IMR-90 (cell line): ENCODE data around the gene MYO5A. TPM values are rescaled to one million over a fixed set of nuclear protein-coding genes. Genes with fewer than 3 reads are reported as not detected.

ENCODE experiments used
- ATAC-seq: fragments of 200-7000 bp; cut with Tn5 transposase; 2 replicates; pipeline ENCODE4 v1.9.1; 2020; ENCODE audit warnings: low read depth, mild to moderate bottlenecking, moderate library complexity
- BruUV-seq: library from RNA; stranded (reverse); fragments of 400-500 nt; replicated peaks from 2 replicates; lab custom pipeline; 2021; lab: Mats Ljungman, UMichigan
- CTCF ChIA-PET: fragments of 300-600 bp; formaldehyde crosslinking; extraction: SDS; loops from one replicate; lab custom pipeline; 2021; ENCODE audit warnings: antibody characterized with exemption; lab: Yijun Ruan, JAX
- POLR2A ChIA-PET: fragments of 300-600 bp; sonication (Branson Sonifier 250); formaldehyde crosslinking; loops from one replicate; lab custom pipeline; 2022; ENCODE audit warnings: antibody characterized with exemption; ENCODE audit not compliant: unreplicated experiment; lab: Charles Lee
- DNase-seq: peaks from one replicate; pipeline ENCODE4 v3.0.0; 2013
- H2AFZ ChIP-seq: replicated peaks from 2 replicates; pipeline ENCODE3; 2013; ENCODE audit warnings: low read length, mild to moderate bottlenecking; ENCODE audit not compliant: poor library complexity
- H2AK5ac ChIP-seq: 2 replicates; pipeline ENCODE4 v1.6.1; 2013; ENCODE audit warnings: low read depth, low read length, inconsistent platforms
- H2AK9ac ChIP-seq: replicated peaks from 2 replicates; pipeline ENCODE3; 2013; ENCODE audit warnings: mild to moderate bottlenecking, low read depth, low read length, moderate library complexity; ENCODE audit not compliant: poor library complexity
- H2BK120ac ChIP-seq: 2 replicates; pipeline ENCODE4 v1.6.1; 2013; ENCODE audit warnings: low read depth, low read length, inconsistent platforms
- H2BK15ac ChIP-seq: 3 replicates; pipeline ENCODE4 v1.6.1; 2013; ENCODE audit warnings: low read depth, low read length, inconsistent platforms
- H2BK20ac ChIP-seq: 2 replicates; pipeline ENCODE4 v1.6.1; 2013; ENCODE audit warnings: low read depth, mild to moderate bottlenecking, inconsistent platforms, low read length, moderate library complexity
- H2BK5ac ChIP-seq: 2 replicates; pipeline ENCODE4 v1.6.1; 2013; ENCODE audit warnings: mild to moderate bottlenecking, low read depth, low read length, inconsistent platforms; ENCODE audit not compliant: poor library complexity, severe bottlenecking
- H3K14ac ChIP-seq: replicated peaks from 2 replicates; pipeline ENCODE4 v1.6.1; 2013; ENCODE audit warnings: low read depth, low read length, inconsistent platforms
- H3K18ac ChIP-seq: 2 replicates; pipeline ENCODE4 v1.6.1; 2013; ENCODE audit warnings: low read depth, low read length, control low read depth
- H3K23ac ChIP-seq: 2 replicates; pipeline ENCODE4 v1.6.1; 2013; ENCODE audit warnings: low read depth, low read length, inconsistent platforms
- H3K27ac ChIP-seq: 2 replicates; pipeline ENCODE4 v1.5.1; 2013; ENCODE audit warnings: mild to moderate bottlenecking, control low read depth, low read length; ENCODE audit not compliant: insufficient read depth
- H3K27me3 ChIP-seq: 2 replicates; pipeline ENCODE4 v1.6.1; 2013; ENCODE audit warnings: low read length; ENCODE audit not compliant: control insufficient read depth, insufficient read depth
- H3K36me3 ChIP-seq: 2 replicates; pipeline ENCODE4 v1.6.1; 2013; ENCODE audit warnings: low read length, mixed read lengths; ENCODE audit not compliant: control insufficient read depth, insufficient read depth
- H3K4ac ChIP-seq: 2 replicates; pipeline ENCODE4 v1.6.1; 2013; ENCODE audit warnings: low read depth, low read length, inconsistent platforms
- H3K4me1 ChIP-seq: 2 replicates; pipeline ENCODE4 v1.6.1; 2013; ENCODE audit warnings: low read length, mixed read lengths; ENCODE audit not compliant: control insufficient read depth, insufficient read depth
- H3K4me2 ChIP-seq: 2 replicates; pipeline ENCODE4 v1.6.1; 2013; ENCODE audit warnings: low read depth, mild to moderate bottlenecking, control low read depth, low read length, moderate library complexity
- H3K4me3 ChIP-seq: 2 replicates; pipeline ENCODE4 v1.5.1; 2013; ENCODE audit warnings: low read depth, mild to moderate bottlenecking, control low read depth, low read length, moderate library complexity; ENCODE audit not compliant: insufficient read depth
- H3K56ac ChIP-seq: 2 replicates; pipeline ENCODE4 v1.6.1; 2013; ENCODE audit warnings: low read length, inconsistent platforms; ENCODE audit not compliant: insufficient read depth; ENCODE audit errors: extremely low read depth
- H3K79me1 ChIP-seq, 2 experiments: 2 replicates each; pipeline ENCODE4 v1.6.1; 2013; ENCODE audit warnings: low read length in 2 of 2, inconsistent platforms in 1 of 2, low read depth in 1 of 2
- H3K9ac ChIP-seq: 2 replicates; pipeline ENCODE4 v1.6.1; 2013; ENCODE audit warnings: low read depth, low read length, control low read depth
- H3K9me1 ChIP-seq: 2 replicates; pipeline ENCODE4 v1.6.1; 2013; ENCODE audit warnings: low read length, inconsistent platforms; ENCODE audit not compliant: insufficient read depth
- H3K9me3 ChIP-seq: 2 replicates; pipeline ENCODE4 v1.6.1; 2013; ENCODE audit warnings: low read length; ENCODE audit not compliant: control insufficient read depth, insufficient read depth
- H4K20me1 ChIP-seq: 2 replicates; pipeline ENCODE4 v1.6.1; 2013; ENCODE audit warnings: low read length, inconsistent platforms; ENCODE audit not compliant: insufficient read depth
- H4K5ac ChIP-seq: 2 replicates; pipeline ENCODE4 v1.6.1; 2013; ENCODE audit warnings: mild to moderate bottlenecking, low read depth, low read length, control low read depth
- H4K8ac ChIP-seq, 2 experiments: 2 replicates each; pipeline ENCODE4 v1.6.1; 2013; ENCODE audit warnings: low read depth in 2 of 2, low read length in 2 of 2, control low read depth in 1 of 2, inconsistent platforms in 1 of 2
- H4K91ac ChIP-seq: 2 replicates; pipeline ENCODE4 v1.6.1; 2013; ENCODE audit warnings: low read depth, low read length, inconsistent platforms; ENCODE audit not compliant: insufficient read depth
- BHLHE40 ChIP-seq: fragments of 150-350 bp; IDR thresholded peaks from 2 replicates; pipeline ENCODE4 v1.6.1; 2016; ENCODE audit warnings: mild to moderate bottlenecking, low read depth, low read length
- CEBPB ChIP-seq: IDR thresholded peaks from 2 replicates; pipeline ENCODE4 v1.6.1; 2012; ENCODE audit warnings: low read depth, low read length, improper control_type of control experiment
- CHD1 ChIP-seq: IDR thresholded peaks from 2 replicates; pipeline ENCODE4 v1.6.1; 2012; ENCODE audit warnings: low read depth, low read length, improper control_type of control experiment
- FOS ChIP-seq: fragments of 150-350 bp; IDR thresholded peaks from 2 replicates; pipeline ENCODE4 v1.6.1; 2016; ENCODE audit warnings: low read depth, low read length
- MAFK ChIP-seq: IDR thresholded peaks from 2 replicates; pipeline ENCODE4 v1.6.1; 2012; ENCODE audit warnings: low read depth, low read length, improper control_type of control experiment
- MAZ ChIP-seq: IDR thresholded peaks from 2 replicates; pipeline ENCODE4 v1.6.1; 2012; ENCODE audit warnings: low read depth, mild to moderate bottlenecking, low read length, improper control_type of control experiment, moderate library complexity, borderline replicate concordance
- MXI1 ChIP-seq: IDR thresholded peaks from 2 replicates; pipeline ENCODE4 v1.6.1; 2012; ENCODE audit warnings: low read depth, mild to moderate bottlenecking, low read length, moderate library complexity, borderline replicate concordance
- NFE2L2 ChIP-seq: fragments of 150-350 bp; IDR thresholded peaks from 2 replicates; pipeline ENCODE4 v1.6.1; 2016; ENCODE audit warnings: low read depth, mild to moderate bottlenecking, low read length
- POLR2A ChIP-seq: IDR thresholded peaks from 2 replicates; pipeline ENCODE4 v1.6.1; 2012; ENCODE audit warnings: mild to moderate bottlenecking, low read depth, low read length
- RAD21 ChIP-seq: IDR thresholded peaks from 2 replicates; pipeline ENCODE4 v1.6.1; 2012; ENCODE audit warnings: low read length, improper control_type of control experiment
- RCOR1 ChIP-seq: IDR thresholded peaks from 2 replicates; pipeline ENCODE4 v1.6.1; 2012; ENCODE audit warnings: mild to moderate bottlenecking, low read length, improper control_type of control experiment; ENCODE audit not compliant: insufficient replicate concordance
- RFX5 ChIP-seq: IDR thresholded peaks from 2 replicates; pipeline ENCODE4 v1.8.0; 2012; ENCODE audit warnings: low read depth, mild to moderate bottlenecking, low read length, moderate library complexity
- SMC3 ChIP-seq: fragments of 150-350 bp; IDR thresholded peaks from 2 replicates; pipeline ENCODE4 v1.6.1; 2016; ENCODE audit warnings: low read depth, mild to moderate bottlenecking, antibody characterized with exemption, low read length, moderate library complexity
- WGBS, 2 experiments: methylation state at CpG; one replicate each; pipeline versions ENCODE4 v1.1.5 to v1.1.7; 2013; ENCODE audit warnings: missing lambda C conversion rate in 2 of 2; ENCODE audit not compliant: insufficient read length in 1 of 2; ENCODE audit errors: extremely low coverage in 2 of 2; 5-methylcytosine and 5-hydroxymethylcytosine counted together
- dilution Hi-C: fragments of 300-500 bp; cut with HindIII; formaldehyde crosslinking; loops from one replicate; pipeline ENCODE4 v1.14.3; 2018; ENCODE audit warnings: low sequenced_read_pairs; ENCODE audit not compliant: unreplicated experiment
- in situ Hi-C: fragments of 300-500 bp; cut with MboI; formaldehyde crosslinking; loops from 3 replicates; pipeline ENCODE4 v1.14.3; 2019; ENCODE audit warnings: low sequenced_read_pairs, inconsistent platforms, mixed read lengths
- intact Hi-C: fragments of 100-400 bp; cut with micrococcal nuclease; formaldehyde crosslinking; loops from 2 replicates; pipeline ENCODE4 v1.10.0; 2022
- polyA plus RNA-seq, 3 experiments: library from polyadenylated mRNA; depleted of rRNA; stranded (reverse); fragments of >200 nt; gene quantifications; 2 replicates each; pipeline ENCODE4 v1.2.3, GENCODE V29; 2012; ENCODE audit warnings: low replicate concordance in 1 of 3
- total RNA-seq: library from RNA; depleted of rRNA; stranded (reverse); fragments of >200 nt; gene quantifications from 2 replicates; pipeline ENCODE4 v1.2.3, GENCODE V29; 2012
- TF ChIP-seq, protein P1 (sequence below): fragments of 150-350 bp; IDR thresholded peaks from 2 replicates; pipeline ENCODE4 v1.6.1; 2017; ENCODE audit warnings: mild to moderate bottlenecking, antibody characterized with exemption, low read length, low read depth
- TF ChIP-seq, protein P2 (sequence below): fragments of 150-350 bp; IDR thresholded peaks from 2 replicates; pipeline ENCODE4 v1.6.1; 2016; ENCODE audit warnings: low read depth, mild to moderate bottlenecking, low read length, moderate library complexity, borderline replicate concordance
- TF ChIP-seq, protein P3 (sequence below): conservative IDR thresholded peaks from 2 replicates; pipeline ENCODE4 v1.5.1; 2012; ENCODE audit warnings: mild to moderate bottlenecking, low read depth, low read length, improper control_type of control experiment

MYO5A gene
- total and polyA plus RNA-seq, 2 of the 4 experiments (the other 2 are of a cell fraction) = 19.4 to 69.2 TPM

DNA sequence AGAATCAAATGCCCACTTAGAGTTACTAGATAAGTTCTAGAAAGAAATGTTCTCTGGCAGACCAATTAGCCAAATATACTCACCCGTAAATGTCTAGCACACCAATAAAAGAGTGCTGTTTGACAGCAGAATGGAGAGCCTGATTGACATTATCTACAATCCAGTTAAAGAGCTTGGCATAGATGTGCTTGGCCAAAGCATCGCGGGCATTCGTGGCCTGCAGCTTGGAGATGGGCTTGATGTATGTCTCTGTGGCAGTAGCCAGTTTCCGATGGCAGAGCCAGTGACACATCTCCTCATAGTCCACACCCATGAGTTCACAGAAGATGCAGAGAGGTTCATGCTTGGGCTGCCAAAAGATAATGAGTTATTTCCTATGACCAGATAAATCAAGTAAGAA lies 131.6 kb downstream of the MYO5A start:
- Histone ChIP-seq H2AK5ac (no peak overlapping the region), H3K36me3 (0 out of 2 replicates have a peak, but pooled peaks cover 1% of the 10 kb centered on the region), H3K4ac (no peak overlapping the region), H4K8ac (no peak overlapping the region), H2AFZ (no peak overlapping the region), H3K27ac (no peak overlapping the region), H3K4me1 (no peaks in the 10 kb centered on the region; the same call in 1 of the 2 replicates), H3K4me2 (no peak overlapping the region), H2BK15ac (no peak overlapping the region), H3K9me1 (peaks cover 5% of the 10 kb centered on the region; the same call in 1 of the 2 replicates), H3K27me3 (no peaks in the 10 kb centered on the region), H3K9me3 (no peaks in the 10 kb centered on the region), H2BK20ac (no peak overlapping the region), H3K23ac (no peak overlapping the region), H3K4me3 (no peak overlapping the region), H3K9ac (no peak overlapping the region), H3K14ac (no peak overlapping the region), H2BK120ac (no peak overlapping the region), H3K56ac (no peak overlapping the region), H3K18ac (no peak overlapping the region), H4K20me1 (no peaks in the 10 kb centered on the region), H2AK9ac (no peak overlapping the region), H2BK5ac (no peak overlapping the region), H4K5ac (no peak overlapping the region), H4K91ac (no peak overlapping the region), H3K79me1 (0 out of 4 replicates have a peak, but pooled peaks cover 0 to 4% of the 10 kb centered on the region in 2 experiments)
- intact Hi-C loops = no loop called here
- TF ChIP-seq MXI1 = no peak
- TF ChIP-seq, protein P1, sequence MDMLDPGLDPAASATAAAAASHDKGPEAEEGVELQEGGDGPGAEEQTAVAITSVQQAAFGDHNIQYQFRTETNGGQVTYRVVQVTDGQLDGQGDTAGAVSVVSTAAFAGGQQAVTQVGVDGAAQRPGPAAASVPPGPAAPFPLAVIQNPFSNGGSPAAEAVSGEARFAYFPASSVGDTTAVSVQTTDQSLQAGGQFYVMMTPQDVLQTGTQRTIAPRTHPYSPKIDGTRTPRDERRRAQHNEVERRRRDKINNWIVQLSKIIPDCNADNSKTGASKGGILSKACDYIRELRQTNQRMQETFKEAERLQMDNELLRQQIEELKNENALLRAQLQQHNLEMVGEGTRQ = no peak
- no peak for TF ChIP-seq RFX5
- no peak for TF ChIP-seq NFE2L2
- TF ChIP-seq RCOR1 = no peak
- TF ChIP-seq CHD1 = no peak
- TF ChIP-seq SMC3 = no peak
- no peak for TF ChIP-seq RAD21
- TF ChIP-seq, protein P2, sequence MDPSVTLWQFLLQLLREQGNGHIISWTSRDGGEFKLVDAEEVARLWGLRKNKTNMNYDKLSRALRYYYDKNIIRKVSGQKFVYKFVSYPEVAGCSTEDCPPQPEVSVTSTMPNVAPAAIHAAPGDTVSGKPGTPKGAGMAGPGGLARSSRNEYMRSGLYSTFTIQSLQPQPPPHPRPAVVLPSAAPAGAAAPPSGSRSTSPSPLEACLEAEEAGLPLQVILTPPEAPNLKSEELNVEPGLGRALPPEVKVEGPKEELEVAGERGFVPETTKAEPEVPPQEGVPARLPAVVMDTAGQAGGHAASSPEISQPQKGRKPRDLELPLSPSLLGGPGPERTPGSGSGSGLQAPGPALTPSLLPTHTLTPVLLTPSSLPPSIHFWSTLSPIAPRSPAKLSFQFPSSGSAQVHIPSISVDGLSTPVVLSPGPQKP = no peak
- TF ChIP-seq MAZ = no peak
- no peak for TF ChIP-seq BHLHE40
- TF ChIP-seq, protein P3, sequence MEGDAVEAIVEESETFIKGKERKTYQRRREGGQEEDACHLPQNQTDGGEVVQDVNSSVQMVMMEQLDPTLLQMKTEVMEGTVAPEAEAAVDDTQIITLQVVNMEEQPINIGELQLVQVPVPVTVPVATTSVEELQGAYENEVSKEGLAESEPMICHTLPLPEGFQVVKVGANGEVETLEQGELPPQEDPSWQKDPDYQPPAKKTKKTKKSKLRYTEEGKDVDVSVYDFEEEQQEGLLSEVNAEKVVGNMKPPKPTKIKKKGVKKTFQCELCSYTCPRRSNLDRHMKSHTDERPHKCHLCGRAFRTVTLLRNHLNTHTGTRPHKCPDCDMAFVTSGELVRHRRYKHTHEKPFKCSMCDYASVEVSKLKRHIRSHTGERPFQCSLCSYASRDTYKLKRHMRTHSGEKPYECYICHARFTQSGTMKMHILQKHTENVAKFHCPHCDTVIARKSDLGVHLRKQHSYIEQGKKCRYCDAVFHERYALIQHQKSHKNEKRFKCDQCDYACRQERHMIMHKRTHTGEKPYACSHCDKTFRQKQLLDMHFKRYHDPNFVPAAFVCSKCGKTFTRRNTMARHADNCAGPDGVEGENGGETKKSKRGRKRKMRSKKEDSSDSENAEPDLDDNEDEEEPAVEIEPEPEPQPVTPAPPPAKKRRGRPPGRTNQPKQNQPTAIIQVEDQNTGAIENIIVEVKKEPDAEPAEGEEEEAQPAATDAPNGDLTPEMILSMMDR = no peak
- no peak for TF ChIP-seq MAFK
- TF ChIP-seq CEBPB = no peak
- no peak for TF ChIP-seq POLR2A
- no peak for TF ChIP-seq FOS
- no TSS peak for BruUV-seq
- WGBS, 2 experiments = 100% methylated on average over 1 of the region's 5 CpGs; no CpG with 5 or more reads in 1 of the 2 experiments
- dilution Hi-C loops = no loop called here
- in situ Hi-C loops = no loop called here
- no peak for DNase-seq
- ChIA-PET CTCF (no interaction called here), POLR2A (no interaction called here)
- no peak for ATAC-seq
